ENCODE measurements around the gene ZNF205. TPM values are rescaled to one million over a fixed set of nuclear protein-coding genes. Genes with fewer than 3 reads are reported as not detected.

The ZNF205 gene
- total and polyA plus RNA-seq, 10 of the 15 experiments (the other 5 are each of a cell fraction or from before 2014, with no cell fraction given): 0.26 to 1.5 (median 0.78) TPM; not detected in 2

DNA sequence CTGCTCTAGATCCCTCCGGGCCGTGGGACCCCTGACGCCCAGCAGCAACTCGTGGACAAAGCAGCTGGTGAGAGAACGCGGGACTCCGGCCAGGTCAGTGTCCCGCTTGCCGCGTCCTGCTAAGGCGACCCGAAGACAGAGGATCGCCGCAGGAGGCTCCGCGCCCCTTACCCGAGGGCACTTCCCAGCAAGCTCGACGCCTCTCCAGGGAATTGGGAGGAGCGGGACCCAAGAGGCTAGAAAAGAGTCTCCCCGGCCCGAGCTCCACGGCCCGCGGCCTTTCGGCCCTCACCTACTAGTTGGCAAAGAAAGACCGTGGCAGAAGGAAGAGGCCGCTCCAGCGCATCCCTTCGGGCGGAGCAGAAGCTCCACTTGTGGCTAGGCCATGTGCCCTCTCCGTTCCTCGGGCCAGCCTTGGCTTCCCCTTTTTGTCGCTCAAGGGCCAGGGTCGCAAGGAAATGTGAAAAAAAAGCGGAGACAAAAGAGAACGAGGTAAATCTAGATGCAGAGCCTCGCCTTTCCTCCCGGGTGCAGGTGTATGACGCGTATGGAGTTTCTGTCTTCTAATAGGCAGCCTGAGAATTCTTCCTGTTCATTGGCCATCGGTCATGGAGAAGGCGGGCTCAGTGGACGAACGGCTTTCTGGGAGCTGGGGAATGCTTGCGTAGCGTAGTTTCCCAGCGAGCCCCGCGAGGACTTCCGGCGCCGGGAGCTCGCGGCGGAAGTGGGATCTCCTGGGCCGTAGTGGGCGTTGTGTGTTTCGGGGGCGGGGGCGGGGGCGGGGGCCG is 22.1 kb downstream of the ZNF205 start, which contains the start of gene ZNF213 (continued):
- TF ChIP-seq, protein P1, sequence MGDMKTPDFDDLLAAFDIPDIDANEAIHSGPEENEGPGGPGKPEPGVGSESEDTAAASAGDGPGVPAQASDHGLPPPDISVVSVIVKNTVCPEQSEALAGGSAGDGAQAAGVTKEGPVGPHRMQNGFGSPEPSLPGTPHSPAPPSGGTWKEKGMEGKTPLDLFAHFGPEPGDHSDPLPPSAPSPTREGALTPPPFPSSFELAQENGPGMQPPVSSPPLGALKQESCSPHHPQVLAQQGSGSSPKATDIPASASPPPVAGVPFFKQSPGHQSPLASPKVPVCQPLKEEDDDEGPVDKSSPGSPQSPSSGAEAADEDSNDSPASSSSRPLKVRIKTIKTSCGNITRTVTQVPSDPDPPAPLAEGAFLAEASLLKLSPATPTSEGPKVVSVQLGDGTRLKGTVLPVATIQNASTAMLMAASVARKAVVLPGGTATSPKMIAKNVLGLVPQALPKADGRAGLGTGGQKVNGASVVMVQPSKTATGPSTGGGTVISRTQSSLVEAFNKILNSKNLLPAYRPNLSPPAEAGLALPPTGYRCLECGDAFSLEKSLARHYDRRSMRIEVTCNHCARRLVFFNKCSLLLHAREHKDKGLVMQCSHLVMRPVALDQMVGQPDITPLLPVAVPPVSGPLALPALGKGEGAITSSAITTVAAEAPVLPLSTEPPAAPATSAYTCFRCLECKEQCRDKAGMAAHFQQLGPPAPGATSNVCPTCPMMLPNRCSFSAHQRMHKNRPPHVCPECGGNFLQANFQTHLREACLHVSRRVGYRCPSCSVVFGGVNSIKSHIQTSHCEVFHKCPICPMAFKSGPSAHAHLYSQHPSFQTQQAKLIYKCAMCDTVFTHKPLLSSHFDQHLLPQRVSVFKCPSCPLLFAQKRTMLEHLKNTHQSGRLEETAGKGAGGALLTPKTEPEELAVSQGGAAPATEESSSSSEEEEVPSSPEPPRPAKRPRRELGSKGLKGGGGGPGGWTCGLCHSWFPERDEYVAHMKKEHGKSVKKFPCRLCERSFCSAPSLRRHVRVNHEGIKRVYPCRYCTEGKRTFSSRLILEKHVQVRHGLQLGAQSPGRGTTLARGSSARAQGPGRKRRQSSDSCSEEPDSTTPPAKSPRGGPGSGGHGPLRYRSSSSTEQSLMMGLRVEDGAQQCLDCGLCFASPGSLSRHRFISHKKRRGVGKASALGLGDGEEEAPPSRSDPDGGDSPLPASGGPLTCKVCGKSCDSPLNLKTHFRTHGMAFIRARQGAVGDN (IDR thresholded peaks at IDR 0.05): no peak
- TF ChIP-seq ZSCAN29 (IDR thresholded peaks at IDR 0.05): no peak
- TF ChIP-seq SP1 (IDR thresholded peaks at IDR 0.05; ENCODE audit: low read depth, low read length): peak; percentile 87
- no peak; the same call in 1 of the 2 replicates for TF ChIP-seq NR2C1 (IDR thresholded peaks at IDR 0.05)
- TF ChIP-seq NR2F1 (conservative IDR thresholded peaks at IDR 0.05): no peak
- no peak for TF ChIP-seq ASH2L (IDR thresholded peaks at IDR 0.05; ENCODE audit: borderline replicate concordance, low read depth)
- no peak for TF ChIP-seq JUND (IDR thresholded peaks at IDR 0.05; ENCODE audit: low read depth, low read length)
- TF ChIP-seq, protein P2, sequence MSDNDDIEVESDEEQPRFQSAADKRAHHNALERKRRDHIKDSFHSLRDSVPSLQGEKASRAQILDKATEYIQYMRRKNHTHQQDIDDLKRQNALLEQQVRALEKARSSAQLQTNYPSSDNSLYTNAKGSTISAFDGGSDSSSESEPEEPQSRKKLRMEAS (IDR thresholded peaks at IDR 0.05; ENCODE audit: low read depth, low read length): no peak; the same call in 1 of the 2 replicates
- no peak for TF ChIP-seq KAT2A (conservative IDR thresholded peaks at IDR 0.05; ENCODE audit: control insufficient read depth, low read depth, low read length)
- no peak for TF ChIP-seq NFYA (IDR thresholded peaks at IDR 0.05; ENCODE audit: borderline replicate concordance, low read depth, low read length)
- TF ChIP-seq, protein P3, sequence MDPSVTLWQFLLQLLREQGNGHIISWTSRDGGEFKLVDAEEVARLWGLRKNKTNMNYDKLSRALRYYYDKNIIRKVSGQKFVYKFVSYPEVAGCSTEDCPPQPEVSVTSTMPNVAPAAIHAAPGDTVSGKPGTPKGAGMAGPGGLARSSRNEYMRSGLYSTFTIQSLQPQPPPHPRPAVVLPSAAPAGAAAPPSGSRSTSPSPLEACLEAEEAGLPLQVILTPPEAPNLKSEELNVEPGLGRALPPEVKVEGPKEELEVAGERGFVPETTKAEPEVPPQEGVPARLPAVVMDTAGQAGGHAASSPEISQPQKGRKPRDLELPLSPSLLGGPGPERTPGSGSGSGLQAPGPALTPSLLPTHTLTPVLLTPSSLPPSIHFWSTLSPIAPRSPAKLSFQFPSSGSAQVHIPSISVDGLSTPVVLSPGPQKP (IDR thresholded peaks at IDR 0.05; ENCODE audit: low read depth, low read length): peak; percentile 76
- 0 out of 2 replicates have a peak, but pooled peaks have one; percentile 35 for TF ChIP-seq LARP7 (IDR thresholded peaks at IDR 0.05)
- TF ChIP-seq MEF2A (IDR thresholded peaks at IDR 0.05; ENCODE audit: insufficient read depth, low read depth, low read length): no peak
- no peak for TF ChIP-seq NFIC (IDR thresholded peaks at IDR 0.05; ENCODE audit: low read depth, low read length)
- peak; percentile 14; the same call in 1 of the 2 replicates for TF ChIP-seq YY1 (IDR thresholded peaks at IDR 0.05; ENCODE audit: low read depth, low read length)
- TF ChIP-seq SIX5 (IDR thresholded peaks at IDR 0.05; ENCODE audit: low read depth, low read length, severe bottlenecking): peak; percentile 50
- no peak for TF ChIP-seq JUNB (IDR thresholded peaks at IDR 0.05)
- no peak for TF ChIP-seq HDAC6 (IDR thresholded peaks at IDR 0.05; ENCODE audit: unreplicated experiment)
- TF ChIP-seq CHD4 (IDR thresholded peaks at IDR 0.05): no peak
- TF ChIP-seq HCFC1 (IDR thresholded peaks at IDR 0.05; ENCODE audit: low read length): peak; percentile 67
- TF ChIP-seq, protein P4, sequence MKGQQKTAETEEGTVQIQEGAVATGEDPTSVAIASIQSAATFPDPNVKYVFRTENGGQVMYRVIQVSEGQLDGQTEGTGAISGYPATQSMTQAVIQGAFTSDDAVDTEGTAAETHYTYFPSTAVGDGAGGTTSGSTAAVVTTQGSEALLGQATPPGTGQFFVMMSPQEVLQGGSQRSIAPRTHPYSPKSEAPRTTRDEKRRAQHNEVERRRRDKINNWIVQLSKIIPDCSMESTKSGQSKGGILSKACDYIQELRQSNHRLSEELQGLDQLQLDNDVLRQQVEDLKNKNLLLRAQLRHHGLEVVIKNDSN (IDR thresholded peaks at IDR 0.05; ENCODE audit: borderline replicate concordance, extremely low read length, insufficient read depth, low read depth, low read length): no peak
- TF ChIP-seq ATF2 (IDR thresholded peaks at IDR 0.05; ENCODE audit: low read length): no peak
- no peak for TF ChIP-seq BCL11A (IDR thresholded peaks at IDR 0.05; ENCODE audit: low read depth, low read length)
- TF ChIP-seq SREBF1 (IDR thresholded peaks at IDR 0.05; ENCODE audit: low read length): no peak

Data from GM12878 (cell line).